HEK293 (cell line): Measurements from ENCODE around the gene GPR179.

ENCODE experiments used
- GLIS2 ChIP-seq: fragments of 450-650 bp; formaldehyde crosslinking; IDR thresholded peaks from 2 replicates; pipeline ENCODE4 v1.5.1; 2016; ENCODE audit warnings: missing biosample characterization, missing genetic modification characterization
- PRDM10 ChIP-seq: fragments of 450-650 bp; formaldehyde crosslinking; IDR thresholded peaks from 2 replicates; pipeline ENCODE4 v1.5.1; 2016; ENCODE audit warnings: missing biosample characterization, missing genetic modification characterization
- SETDB1 ChIP-seq: IDR thresholded peaks from one replicate; pipeline ENCODE4 v1.6.1; 2017; ENCODE audit warnings: mild to moderate bottlenecking, low read length, moderate library complexity, mixed read lengths; ENCODE audit not compliant: insufficient read length
- YY1 ChIP-seq: fragments of 450-650 bp; formaldehyde crosslinking; IDR thresholded peaks from 2 replicates; pipeline ENCODE4 v1.5.1; 2018; ENCODE audit warnings: missing biosample characterization, missing genetic modification characterization
- ZBTB17 ChIP-seq: fragments of 450-650 bp; formaldehyde crosslinking; IDR thresholded peaks from 2 replicates; pipeline ENCODE4 v1.5.1; 2016; ENCODE audit warnings: missing biosample characterization, missing genetic modification characterization
- ZBTB8A ChIP-seq: fragments of 450-650 bp; formaldehyde crosslinking; IDR thresholded peaks from 2 replicates; pipeline ENCODE4 v1.5.1; 2016; ENCODE audit warnings: missing biosample characterization, missing genetic modification characterization
- ZFP41 ChIP-seq: fragments of 450-650 bp; formaldehyde crosslinking; IDR thresholded peaks from 2 replicates; pipeline ENCODE4 v1.5.1; 2016; ENCODE audit warnings: missing biosample characterization, missing genetic modification characterization, borderline replicate concordance
- ZNF138 ChIP-seq: fragments of 450-650 bp; formaldehyde crosslinking; IDR thresholded peaks from 2 replicates; pipeline ENCODE4 v1.5.1; 2016; ENCODE audit warnings: missing biosample characterization, missing genetic modification characterization, borderline replicate concordance
- ZNF248 ChIP-seq: fragments of 450-650 bp; formaldehyde crosslinking; IDR thresholded peaks from 2 replicates; pipeline ENCODE4 v1.5.1; 2017; ENCODE audit warnings: missing biosample characterization, missing genetic modification characterization
- ZNF501 ChIP-seq: fragments of 450-650 bp; formaldehyde crosslinking; IDR thresholded peaks from 2 replicates; pipeline ENCODE4 v1.5.1; 2016; ENCODE audit warnings: missing biosample characterization, missing genetic modification characterization
- ZNF518A ChIP-seq: fragments of 450-650 bp; formaldehyde crosslinking; conservative IDR thresholded peaks from 2 replicates; pipeline ENCODE4 v1.5.1; 2016; ENCODE audit warnings: low read depth, missing biosample characterization, missing genetic modification characterization
- TF ChIP-seq, protein P1 (sequence below): fragments of 450-650 bp; formaldehyde crosslinking; optimal IDR thresholded peaks from 2 replicates; pipeline ENCODE3; 2016; ENCODE audit warnings: missing biosample characterization, mild to moderate bottlenecking, missing genetic modification characterization
- TF ChIP-seq, protein P2 (sequence below): fragments of 450-650 bp; formaldehyde crosslinking; IDR thresholded peaks from 2 replicates; pipeline ENCODE4 v1.5.1; 2016; ENCODE audit warnings: missing biosample characterization, missing genetic modification characterization

DNA sequence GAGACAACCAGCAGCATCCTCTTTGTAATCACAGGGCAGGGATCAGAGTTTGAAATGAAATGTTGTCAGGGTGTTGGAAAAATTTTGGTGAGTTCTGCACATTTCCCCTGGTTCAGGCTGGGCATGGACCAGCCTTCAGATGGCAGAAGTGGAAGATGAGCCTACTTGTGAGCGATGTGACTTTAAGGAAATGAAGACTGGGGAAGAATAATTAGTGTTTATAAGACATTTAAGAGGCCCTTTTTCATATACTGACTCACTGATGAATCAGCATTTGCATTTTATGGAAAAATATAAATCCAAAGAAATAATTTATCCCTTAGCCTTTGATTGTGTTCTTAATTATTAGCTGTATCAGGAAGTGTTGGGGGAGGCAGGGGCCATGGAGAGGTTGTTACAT lies 20.9 kb downstream of the GPR179 start:
- TF ChIP-seq PRDM10 (tag by site-specific recombination) (no peak), ZBTB8A (tag by site-specific recombination) (no peak), ZBTB17 (tag by site-specific recombination) (no peak), YY1 (tag by site-specific recombination) (no peak), ZFP41 (tag by site-specific recombination) (no peak), ZNF248 (tag by site-specific recombination) (no peak), ZNF501 (tag by site-specific recombination) (no peak), GLIS2 (tag by site-specific recombination) (no peak), ZNF138 (tag by site-specific recombination) (no peak), SETDB1 (no peak), ZNF518A (tag by site-specific recombination) (no peak)
- TF ChIP-seq, protein P1, sequence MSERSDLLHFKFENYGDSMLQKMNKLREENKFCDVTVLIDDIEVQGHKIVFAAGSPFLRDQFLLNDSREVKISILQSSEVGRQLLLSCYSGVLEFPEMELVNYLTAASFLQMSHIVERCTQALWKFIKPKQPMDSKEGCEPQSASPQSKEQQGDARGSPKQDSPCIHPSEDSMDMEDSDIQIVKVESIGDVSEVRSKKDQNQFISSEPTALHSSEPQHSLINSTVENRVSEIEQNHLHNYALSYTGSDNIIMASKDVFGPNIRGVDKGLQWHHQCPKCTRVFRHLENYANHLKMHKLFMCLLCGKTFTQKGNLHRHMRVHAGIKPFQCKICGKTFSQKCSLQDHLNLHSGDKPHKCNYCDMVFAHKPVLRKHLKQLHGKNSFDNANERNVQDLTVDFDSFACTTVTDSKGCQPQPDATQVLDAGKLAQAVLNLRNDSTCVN (tag by site-specific recombination) = no peak
- TF ChIP-seq, protein P2, sequence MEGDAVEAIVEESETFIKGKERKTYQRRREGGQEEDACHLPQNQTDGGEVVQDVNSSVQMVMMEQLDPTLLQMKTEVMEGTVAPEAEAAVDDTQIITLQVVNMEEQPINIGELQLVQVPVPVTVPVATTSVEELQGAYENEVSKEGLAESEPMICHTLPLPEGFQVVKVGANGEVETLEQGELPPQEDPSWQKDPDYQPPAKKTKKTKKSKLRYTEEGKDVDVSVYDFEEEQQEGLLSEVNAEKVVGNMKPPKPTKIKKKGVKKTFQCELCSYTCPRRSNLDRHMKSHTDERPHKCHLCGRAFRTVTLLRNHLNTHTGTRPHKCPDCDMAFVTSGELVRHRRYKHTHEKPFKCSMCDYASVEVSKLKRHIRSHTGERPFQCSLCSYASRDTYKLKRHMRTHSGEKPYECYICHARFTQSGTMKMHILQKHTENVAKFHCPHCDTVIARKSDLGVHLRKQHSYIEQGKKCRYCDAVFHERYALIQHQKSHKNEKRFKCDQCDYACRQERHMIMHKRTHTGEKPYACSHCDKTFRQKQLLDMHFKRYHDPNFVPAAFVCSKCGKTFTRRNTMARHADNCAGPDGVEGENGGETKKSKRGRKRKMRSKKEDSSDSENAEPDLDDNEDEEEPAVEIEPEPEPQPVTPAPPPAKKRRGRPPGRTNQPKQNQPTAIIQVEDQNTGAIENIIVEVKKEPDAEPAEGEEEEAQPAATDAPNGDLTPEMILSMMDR = no peak
